ENCODE results near the gene INTS15.

The INTS15 gene

GRCh38 chr7:6655636-6656385, 66.0 kb downstream of the INTS15 start:
- DNase-seq (ENCODE audit: extremely low read depth in 1 of 2, low read depth in 1 of 2): no peak

GRCh38 chr7:6656413-6656812, 66.6 kb downstream of the INTS15 start:
- DNase-seq (ENCODE audit: extremely low read depth in 1 of 2, low read depth in 1 of 2): no peak

Measured in activated CD8-positive, alpha-beta memory T cell treated with anti-CD3 and anti-CD28 coated beads for 1 hour (primary cell).